ENCODE measurements around the gene ZNF827.

The ZNF827 gene

DNA sequence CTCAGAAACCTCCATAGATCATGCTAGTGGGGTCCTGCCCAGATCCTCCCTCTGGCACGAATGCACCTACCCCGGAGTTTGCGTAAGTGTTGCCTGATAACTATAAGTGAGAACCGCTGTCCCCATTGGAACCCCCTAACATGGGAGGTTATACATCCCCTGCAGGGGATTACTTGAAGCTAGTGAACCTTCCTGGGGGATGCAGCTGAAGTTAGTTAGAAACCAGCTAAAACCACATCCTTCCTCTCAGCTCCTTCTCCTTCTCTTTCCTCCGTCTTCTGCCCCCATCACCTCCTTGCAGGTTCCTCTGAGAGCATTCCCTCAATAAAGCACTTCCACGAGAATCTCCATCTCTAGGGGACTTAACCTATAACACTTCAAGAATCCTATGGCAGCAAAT is 95.0 kb downstream of the ZNF827 start:
- H3K4me3 ChIP-seq (ENCODE audit: low read length): no peak overlapping the region
- TF ChIP-seq, protein P1, sequence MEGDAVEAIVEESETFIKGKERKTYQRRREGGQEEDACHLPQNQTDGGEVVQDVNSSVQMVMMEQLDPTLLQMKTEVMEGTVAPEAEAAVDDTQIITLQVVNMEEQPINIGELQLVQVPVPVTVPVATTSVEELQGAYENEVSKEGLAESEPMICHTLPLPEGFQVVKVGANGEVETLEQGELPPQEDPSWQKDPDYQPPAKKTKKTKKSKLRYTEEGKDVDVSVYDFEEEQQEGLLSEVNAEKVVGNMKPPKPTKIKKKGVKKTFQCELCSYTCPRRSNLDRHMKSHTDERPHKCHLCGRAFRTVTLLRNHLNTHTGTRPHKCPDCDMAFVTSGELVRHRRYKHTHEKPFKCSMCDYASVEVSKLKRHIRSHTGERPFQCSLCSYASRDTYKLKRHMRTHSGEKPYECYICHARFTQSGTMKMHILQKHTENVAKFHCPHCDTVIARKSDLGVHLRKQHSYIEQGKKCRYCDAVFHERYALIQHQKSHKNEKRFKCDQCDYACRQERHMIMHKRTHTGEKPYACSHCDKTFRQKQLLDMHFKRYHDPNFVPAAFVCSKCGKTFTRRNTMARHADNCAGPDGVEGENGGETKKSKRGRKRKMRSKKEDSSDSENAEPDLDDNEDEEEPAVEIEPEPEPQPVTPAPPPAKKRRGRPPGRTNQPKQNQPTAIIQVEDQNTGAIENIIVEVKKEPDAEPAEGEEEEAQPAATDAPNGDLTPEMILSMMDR (IDR thresholded peaks at IDR 0.05; ENCODE audit: low read depth, low read length, poor library complexity, severe bottlenecking): no peak
- TF ChIP-seq EZH2phosphoT487 (IDR thresholded peaks at IDR 0.05; ENCODE audit: borderline replicate concordance, low read length): no peak
- H3K27ac ChIP-seq (ENCODE audit: low read depth, low read length): no peak overlapping the region
- H3K36me3 ChIP-seq (ENCODE audit: control insufficient read depth, low read length): peaks cover 60% of the 10 kb centered on the region
- no peaks in the 10 kb centered on the region for H3K79me2 ChIP-seq (ENCODE audit: control insufficient read depth, low read length)
- no peak overlapping the region for H3K4me2 ChIP-seq (ENCODE audit: low read length)
- H3K9me2 ChIP-seq (replicated peaks; ENCODE audit: control insufficient read depth, low read length): no peaks in the 10 kb centered on the region
- 0 out of 2 replicates have a peak, but pooled peaks cover 2% of the 10 kb centered on the region for H3K4me1 ChIP-seq (ENCODE audit: control insufficient read depth, low read length)
- H3K9me3 ChIP-seq (ENCODE audit: control insufficient read depth, insufficient read depth, low read length): no peaks in the 10 kb centered on the region
- no peaks in the 10 kb centered on the region for H3K27me3 ChIP-seq (ENCODE audit: control insufficient read depth, low read length)
- peaks cover 3% of the 10 kb centered on the region; the same call in 1 of the 2 replicates for H3F3A ChIP-seq (ENCODE audit: control insufficient read depth, insufficient read depth)
- no peaks in the 10 kb centered on the region for H4K20me1 ChIP-seq (ENCODE audit: control insufficient read depth, insufficient read depth, low read depth, low read length)

DNA sequence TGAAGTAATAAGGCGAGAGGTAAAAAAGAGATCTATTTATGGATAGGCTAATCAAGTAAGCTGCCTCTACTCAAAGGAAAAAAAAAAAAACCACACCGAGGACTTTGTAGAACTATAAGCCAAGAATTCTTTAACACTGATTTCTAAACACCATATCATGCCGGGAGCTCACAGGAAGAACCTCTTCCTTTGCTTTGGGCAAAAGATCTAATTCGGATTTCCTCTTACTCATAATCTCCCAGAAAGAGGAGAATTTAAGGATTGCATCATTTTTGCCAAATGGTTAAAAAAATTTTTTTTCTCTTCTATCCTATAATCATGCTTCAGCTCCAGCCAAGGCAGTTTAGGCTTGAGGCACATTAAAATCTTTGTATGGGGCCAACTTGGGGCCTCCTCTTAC is 95.5 kb downstream of the ZNF827 start:
- Histone ChIP-seq H4K20me1 (ENCODE audit: control insufficient read depth, insufficient read depth, low read depth, low read length) (no peaks in the 10 kb centered on the region), H3K9me2 (replicated peaks; ENCODE audit: control insufficient read depth, low read length) (no peaks in the 10 kb centered on the region), H3K4me3 (ENCODE audit: low read length) (no peak overlapping the region), H3K79me2 (ENCODE audit: control insufficient read depth, low read length) (no peaks in the 10 kb centered on the region), H3K4me2 (ENCODE audit: low read length) (no peak overlapping the region), H3K27me3 (ENCODE audit: control insufficient read depth, low read length) (no peaks in the 10 kb centered on the region), H3K27ac (ENCODE audit: low read depth, low read length) (no peak overlapping the region), H3K9me3 (ENCODE audit: control insufficient read depth, insufficient read depth, low read length) (no peaks in the 10 kb centered on the region), H3K36me3 (ENCODE audit: control insufficient read depth, low read length) (peaks cover 55% of the 10 kb centered on the region), H3K4me1 (ENCODE audit: control insufficient read depth, low read length) (0 out of 2 replicates have a peak, but pooled peaks cover 2% of the 10 kb centered on the region), H3F3A (ENCODE audit: control insufficient read depth, insufficient read depth) (peaks cover 3% of the 10 kb centered on the region; the same call in 1 of the 2 replicates)
- TF ChIP-seq, protein P1 (IDR thresholded peaks at IDR 0.05; ENCODE audit: low read depth, low read length, poor library complexity, severe bottlenecking): no peak
- TF ChIP-seq EZH2phosphoT487 (IDR thresholded peaks at IDR 0.05; ENCODE audit: borderline replicate concordance, low read length): no peak

DNA sequence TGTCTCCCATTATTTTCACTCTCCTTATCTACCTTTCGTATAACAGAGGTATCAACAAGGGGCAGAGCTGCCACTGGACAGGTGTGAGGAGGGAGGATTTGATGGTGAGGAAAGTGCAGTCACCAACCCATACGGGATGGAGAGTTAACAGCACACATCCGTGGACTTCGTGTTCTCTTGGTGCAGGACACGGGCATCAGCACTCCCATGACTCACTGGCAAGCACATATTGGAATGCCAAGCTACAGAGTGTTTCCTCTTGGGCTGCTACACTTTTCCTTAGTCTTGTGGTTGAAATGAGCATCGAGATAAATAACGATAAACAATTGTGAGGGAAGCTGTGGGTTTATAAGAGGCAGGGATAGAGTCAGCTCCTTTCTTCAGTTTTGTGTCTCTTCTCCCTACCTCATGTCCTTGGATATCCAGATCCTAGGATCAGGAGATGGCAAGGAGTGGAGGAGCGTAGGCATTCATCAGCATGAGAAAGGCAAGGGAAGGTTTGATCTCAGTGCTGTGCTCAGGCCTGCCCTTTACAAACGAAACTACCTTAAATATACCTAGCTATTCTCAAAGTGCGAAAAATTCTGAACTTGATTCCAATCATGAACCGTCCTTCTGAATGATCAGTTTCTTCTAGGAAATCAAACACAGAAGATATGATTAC is 96.3 kb downstream of the ZNF827 start:
- peaks cover 3% of the 10 kb centered on the region; the same call in 1 of the 2 replicates for H3F3A ChIP-seq (ENCODE audit: control insufficient read depth, insufficient read depth)
- H3K36me3 ChIP-seq (ENCODE audit: control insufficient read depth, low read length): peaks cover 47% of the 10 kb centered on the region
- H3K9me3 ChIP-seq (ENCODE audit: control insufficient read depth, insufficient read depth, low read length): no peaks in the 10 kb centered on the region
- no peaks in the 10 kb centered on the region for H3K79me2 ChIP-seq (ENCODE audit: control insufficient read depth, low read length)
- no peaks in the 10 kb centered on the region for H3K9me2 ChIP-seq (replicated peaks; ENCODE audit: control insufficient read depth, low read length)
- no peak overlapping the region for H3K27ac ChIP-seq (ENCODE audit: low read depth, low read length)
- no peaks in the 10 kb centered on the region for H4K20me1 ChIP-seq (ENCODE audit: control insufficient read depth, insufficient read depth, low read depth, low read length)
- H3K27me3 ChIP-seq (ENCODE audit: control insufficient read depth, low read length): no peaks in the 10 kb centered on the region
- no peak overlapping the region for H3K4me2 ChIP-seq (ENCODE audit: low read length)
- no peak overlapping the region for H3K4me3 ChIP-seq (ENCODE audit: low read length)
- TF ChIP-seq, protein P1 (IDR thresholded peaks at IDR 0.05; ENCODE audit: low read depth, low read length, poor library complexity, severe bottlenecking): no peak
- no peak for TF ChIP-seq EZH2phosphoT487 (IDR thresholded peaks at IDR 0.05; ENCODE audit: borderline replicate concordance, low read length)
- 0 out of 2 replicates have a peak, but pooled peaks cover 2% of the 10 kb centered on the region for H3K4me1 ChIP-seq (ENCODE audit: control insufficient read depth, low read length)
